GM20000 (cell line): ENCODE results near the gene C3orf22.

Experiments used
- DNase-seq: peaks from one replicate; pipeline ENCODE4 v3.0.0; 2012; ENCODE audit warnings: low spot score
- TF ChIP-seq, protein P1 (sequence below): IDR thresholded peaks from 2 replicates; pipeline ENCODE4 v1.5.1; 2012; ENCODE audit warnings: mild to moderate bottlenecking, control low read depth; ENCODE audit errors: extremely low read depth, missing control alignments

The C3orf22 gene

DNA sequence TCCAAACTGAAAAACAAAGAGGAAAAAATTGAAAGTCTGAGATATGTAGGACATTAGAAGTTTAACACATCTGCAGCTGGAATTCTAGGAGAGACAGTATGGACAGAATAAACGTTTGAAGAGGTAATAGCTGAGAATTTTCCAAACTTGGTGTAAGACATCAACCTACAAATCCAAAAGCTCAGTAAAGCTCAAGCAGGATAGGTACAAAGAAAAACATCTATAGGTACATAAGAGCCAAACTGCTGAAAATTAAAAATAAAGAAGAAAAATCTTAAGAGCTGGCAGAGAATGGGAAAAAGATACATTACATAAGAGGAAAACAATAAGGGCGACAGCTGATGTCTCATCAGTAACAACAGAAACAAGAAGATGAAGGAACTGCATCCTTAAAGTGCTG, 22.8 kb upstream of the C3orf22 start:
- TF ChIP-seq, protein P1, sequence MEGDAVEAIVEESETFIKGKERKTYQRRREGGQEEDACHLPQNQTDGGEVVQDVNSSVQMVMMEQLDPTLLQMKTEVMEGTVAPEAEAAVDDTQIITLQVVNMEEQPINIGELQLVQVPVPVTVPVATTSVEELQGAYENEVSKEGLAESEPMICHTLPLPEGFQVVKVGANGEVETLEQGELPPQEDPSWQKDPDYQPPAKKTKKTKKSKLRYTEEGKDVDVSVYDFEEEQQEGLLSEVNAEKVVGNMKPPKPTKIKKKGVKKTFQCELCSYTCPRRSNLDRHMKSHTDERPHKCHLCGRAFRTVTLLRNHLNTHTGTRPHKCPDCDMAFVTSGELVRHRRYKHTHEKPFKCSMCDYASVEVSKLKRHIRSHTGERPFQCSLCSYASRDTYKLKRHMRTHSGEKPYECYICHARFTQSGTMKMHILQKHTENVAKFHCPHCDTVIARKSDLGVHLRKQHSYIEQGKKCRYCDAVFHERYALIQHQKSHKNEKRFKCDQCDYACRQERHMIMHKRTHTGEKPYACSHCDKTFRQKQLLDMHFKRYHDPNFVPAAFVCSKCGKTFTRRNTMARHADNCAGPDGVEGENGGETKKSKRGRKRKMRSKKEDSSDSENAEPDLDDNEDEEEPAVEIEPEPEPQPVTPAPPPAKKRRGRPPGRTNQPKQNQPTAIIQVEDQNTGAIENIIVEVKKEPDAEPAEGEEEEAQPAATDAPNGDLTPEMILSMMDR = no peak
- DNase-seq = no peak

DNA sequence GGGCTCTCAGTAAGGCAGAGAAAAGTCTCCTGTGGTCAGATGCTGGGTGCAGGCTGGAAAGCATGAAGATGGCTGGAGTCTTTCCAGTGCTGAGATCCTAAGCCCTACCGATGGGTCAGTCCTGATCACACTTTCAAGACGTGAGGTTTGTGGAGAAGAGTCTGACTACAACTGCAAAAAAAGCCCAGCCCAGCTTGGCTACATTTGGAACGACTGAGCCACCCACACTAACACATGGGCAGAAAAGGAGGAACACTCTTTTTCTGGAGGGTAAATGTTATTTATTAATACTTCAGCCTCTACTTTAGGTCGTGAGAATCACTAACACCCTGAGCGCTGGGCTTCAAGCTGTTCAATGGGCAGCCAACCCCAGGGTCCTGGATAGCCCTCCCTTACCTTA, 22.0 kb upstream of the C3orf22 start:
- DNase-seq = no peak
- TF ChIP-seq, protein P1 = no peak

DNA sequence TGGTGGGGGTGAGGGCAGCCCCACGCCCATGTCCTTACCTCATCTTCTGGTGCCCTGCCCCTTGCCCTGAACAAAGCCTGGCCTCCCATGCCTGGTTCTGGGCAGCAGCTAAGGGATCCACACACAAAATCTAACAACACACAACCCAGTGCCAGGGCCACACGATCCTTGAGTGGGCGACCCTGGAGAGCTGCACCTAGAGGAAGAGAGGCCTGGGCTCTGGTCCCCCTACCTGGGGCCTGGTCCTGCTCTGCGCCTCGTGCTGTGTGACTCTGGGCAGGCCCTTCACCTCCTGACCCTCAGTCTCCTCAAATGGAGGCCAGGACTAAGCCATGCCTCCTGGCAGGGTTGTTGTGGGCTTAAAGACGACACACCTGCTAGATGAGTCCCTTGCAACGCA, 20.0 kb upstream of the C3orf22 start:
- TF ChIP-seq, protein P1 = no peak
- no peak for DNase-seq

DNA sequence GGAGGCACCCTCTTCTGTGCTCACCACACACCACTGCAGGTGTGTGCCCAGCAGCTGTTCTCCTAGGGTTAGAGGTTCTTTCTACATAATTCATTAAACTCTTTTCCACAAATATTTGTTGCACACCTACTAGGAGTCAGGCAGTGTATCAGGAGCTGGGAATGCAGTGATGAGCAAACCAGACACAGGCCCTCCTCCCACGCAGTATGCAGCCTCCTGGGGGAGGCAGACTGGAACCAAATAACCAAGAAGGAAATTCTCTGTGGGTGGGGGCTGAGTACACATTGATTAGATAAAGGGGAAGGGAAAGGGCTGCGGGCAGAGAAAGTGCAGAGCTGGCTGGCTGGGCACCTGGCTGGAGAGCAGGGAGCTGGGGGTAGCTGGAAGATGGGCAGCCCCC, 18.5 kb upstream of the C3orf22 start:
- TF ChIP-seq, protein P1 = no peak
- no peak for DNase-seq

DNA sequence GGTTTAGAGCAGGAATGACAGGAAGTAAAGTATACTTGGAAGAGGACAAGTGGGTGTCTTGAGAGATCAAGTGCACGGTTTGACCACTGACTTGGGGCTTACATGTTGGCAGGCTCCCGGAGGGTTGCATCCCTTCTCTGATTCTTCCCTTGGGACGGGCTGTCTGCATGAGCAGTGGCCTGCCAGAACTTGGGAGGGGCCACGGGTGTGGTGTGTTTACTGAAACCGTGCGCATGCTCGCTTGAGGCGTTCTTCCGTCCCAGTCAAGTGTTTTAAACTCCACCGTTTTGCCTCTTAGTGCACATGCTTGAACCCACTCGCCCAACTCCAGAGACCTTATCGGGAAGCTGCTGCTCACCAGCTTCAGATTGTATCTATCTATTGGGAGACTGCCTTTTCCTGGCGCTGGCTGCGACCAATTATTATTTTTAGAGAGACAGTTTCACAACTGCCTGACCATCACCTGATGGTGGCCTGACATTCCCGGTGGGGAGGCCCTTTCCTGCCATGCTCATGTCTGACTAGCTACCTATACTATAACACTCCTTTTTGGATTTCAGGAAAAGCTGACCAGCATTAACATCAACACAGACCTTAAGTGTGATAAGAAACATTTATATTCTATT, 14.9 kb upstream of the C3orf22 start:
- TF ChIP-seq, protein P1 = no peak
- DNase-seq = no peak

DNA sequence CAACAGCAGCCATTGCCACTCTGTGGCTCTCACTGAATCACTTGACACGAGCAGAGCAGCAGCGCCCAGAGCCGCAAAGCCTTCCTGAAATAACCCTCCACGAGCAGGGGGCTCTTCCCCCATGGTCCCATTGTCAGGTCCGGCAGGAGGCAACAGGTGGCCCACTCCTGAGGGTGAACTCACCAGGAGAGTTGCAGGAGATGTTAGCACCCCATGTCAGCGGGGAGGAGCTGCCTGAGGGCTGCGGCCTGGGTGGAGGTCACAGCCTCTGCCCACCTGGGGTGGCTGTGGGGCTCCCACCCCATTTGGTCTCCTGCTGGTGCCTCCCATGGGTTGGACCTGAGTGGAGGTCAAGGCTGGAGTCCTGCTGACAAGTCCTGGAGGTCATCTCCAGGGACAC, 12.3 kb upstream of the C3orf22 start:
- no peak for DNase-seq
- TF ChIP-seq, protein P1 = no peak

DNA sequence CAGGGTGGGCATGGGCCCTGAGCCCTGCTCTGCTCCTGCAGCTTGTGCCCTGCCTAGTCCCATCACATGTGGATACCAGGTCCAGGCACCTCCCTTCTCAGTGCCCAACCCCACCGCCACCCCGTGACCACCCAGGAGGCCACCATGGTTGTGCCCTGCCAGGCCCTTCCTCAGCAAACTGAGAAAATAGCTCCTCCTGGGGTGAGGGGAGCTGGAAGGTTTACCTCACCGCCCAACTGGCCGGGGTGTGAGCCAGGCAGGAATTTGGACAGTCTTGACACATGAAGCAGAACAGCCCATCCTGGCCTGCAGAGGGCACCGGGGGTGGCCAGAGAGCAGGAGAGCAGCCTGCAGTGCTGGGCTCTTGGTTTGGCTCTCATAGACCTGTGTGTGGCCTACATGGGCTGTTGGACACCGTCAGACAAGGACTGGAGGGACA, 11.4 kb upstream of the C3orf22 start:
- TF ChIP-seq, protein P1 = no peak
- DNase-seq = no peak
